Left lung (tissue), 10 donors: Measurements from ENCODE around the gene PGBD5. TPM values are rescaled to one million over a fixed set of nuclear protein-coding genes. Genes with fewer than 3 reads are reported as not detected.

Experiments used
- ATAC-seq: fragments of 200-7000 bp; cut with Tn5 transposase; one replicate; pipeline ENCODE4 v1.9.1; 2020; ENCODE audit warnings: moderate library complexity
- DNase-seq, 4 donors: peaks; one replicate each; pipeline ENCODE4 v3.0.0-alpha.2; 2013 to 2020
- H3K27ac ChIP-seq, 2 donors: fragments of 200-600 bp; sonication (generic) in 1 of 2; one replicate each; pipeline versions ENCODE4 v1.5.0 to v1.8.0; 2020 to 2021
- H3K27me3 ChIP-seq, 2 donors: fragments of 200-600 bp; sonication (generic) in 1 of 2; one replicate each; pipeline versions ENCODE4 v1.5.0 to v1.8.0; 2020 to 2021
- H3K36me3 ChIP-seq, 2 donors: fragments of 200-600 bp; sonication (generic) in 1 of 2; one replicate each; pipeline versions ENCODE4 v1.5.0 to v1.8.0; 2020 to 2021
- H3K4me1 ChIP-seq, 2 donors: fragments of 200-600 bp; one replicate each; pipeline ENCODE4 v1.8.0; 2021
- H3K4me3 ChIP-seq, 2 donors: fragments of 200-600 bp; sonication (generic) in 1 of 2; one replicate each; pipeline versions ENCODE4 v1.5.0 to v1.8.0; 2020 to 2021; ENCODE audit warnings: mild to moderate bottlenecking in 1 of 2
- H3K9me3 ChIP-seq, 2 donors: fragments of 200-600 bp; sonication (generic) in 1 of 2; one replicate each; pipeline versions ENCODE4 v1.5.0 to v1.8.0; 2020 to 2021
- CTCF ChIP-seq, 2 donors: fragments of 200-600 bp; sonication (generic) in 1 of 2; IDR thresholded peaks; one replicate each; pipeline versions ENCODE4 v1.5.0 to v1.8.0; 2021; ENCODE audit warnings: antibody characterized with exemption in 2 of 2
- intact Hi-C, 2 donors: fragments of 100-400 bp; cut with DNase I; formaldehyde crosslinking; loops; one replicate each; pipeline versions ENCODE4 v1.11.2 to v1.14.2; 2022
- polyA plus RNA-seq, 6 donors: library from polyadenylated mRNA; unstranded; fragments of 120-200 nt; gene quantifications; one replicate each; pipeline ENCODE4 v1.2.1, GENCODE V29; 2013; ENCODE audit not compliant: insufficient read length in 6 of 6
- total RNA-seq, 2 donors: library from RNA; stranded (reverse); fragmentation: NEBNext Ultra II Directional; extraction: Animal tissue kit (Norgen Biotek cat#: 25700); gene quantifications; one replicate each; pipeline ENCODE4 v1.2.1, GENCODE V29; 2021
- donor health status: DM: no; HTN: yes; CAD: no.
- donor health status: DM: no; HTN: no; CAD: no.

Gene PGBD5
- total and polyA plus RNA-seq, 8 donors, result 2.3 to 10.1 (median 4.8) TPM

DNA sequence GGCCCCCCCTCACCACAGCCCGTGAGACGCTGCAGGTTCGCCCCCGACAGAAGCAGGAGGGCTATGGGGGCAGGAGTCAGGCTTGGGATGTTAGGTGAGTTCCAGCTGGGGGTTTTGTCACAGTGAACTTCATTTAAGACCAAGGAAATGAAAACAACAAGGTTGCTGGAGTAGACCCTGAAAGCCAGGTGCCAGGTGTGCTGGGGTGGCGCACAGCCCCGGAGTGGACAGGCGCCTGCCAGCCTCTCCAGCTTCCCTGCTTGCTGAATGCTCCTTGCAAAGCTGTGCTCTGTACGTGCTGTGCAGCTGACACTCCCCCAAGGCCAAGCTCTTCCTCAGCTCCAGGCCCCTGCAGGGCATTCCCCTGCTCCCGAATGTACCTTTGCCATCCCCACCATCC is 102.4 kb downstream of the PGBD5 start:
- no peaks in the 10 kb centered on the region for H3K27me3 ChIP-seq
- intact Hi-C loops, result no loop called here
- no peaks in the 10 kb centered on the region for H3K4me1 ChIP-seq
- DNase-seq (no peak), ATAC-seq (no peak)
- no peaks in the 10 kb centered on the region for H3K36me3 ChIP-seq
- H3K27ac ChIP-seq, result no peak overlapping the region
- H3K4me3 ChIP-seq, result no peak overlapping the region
- TF ChIP-seq CTCF (IDR thresholded peaks at IDR 0.05), result no peak
- H3K9me3 ChIP-seq, result no peaks in the 10 kb centered on the region

DNA sequence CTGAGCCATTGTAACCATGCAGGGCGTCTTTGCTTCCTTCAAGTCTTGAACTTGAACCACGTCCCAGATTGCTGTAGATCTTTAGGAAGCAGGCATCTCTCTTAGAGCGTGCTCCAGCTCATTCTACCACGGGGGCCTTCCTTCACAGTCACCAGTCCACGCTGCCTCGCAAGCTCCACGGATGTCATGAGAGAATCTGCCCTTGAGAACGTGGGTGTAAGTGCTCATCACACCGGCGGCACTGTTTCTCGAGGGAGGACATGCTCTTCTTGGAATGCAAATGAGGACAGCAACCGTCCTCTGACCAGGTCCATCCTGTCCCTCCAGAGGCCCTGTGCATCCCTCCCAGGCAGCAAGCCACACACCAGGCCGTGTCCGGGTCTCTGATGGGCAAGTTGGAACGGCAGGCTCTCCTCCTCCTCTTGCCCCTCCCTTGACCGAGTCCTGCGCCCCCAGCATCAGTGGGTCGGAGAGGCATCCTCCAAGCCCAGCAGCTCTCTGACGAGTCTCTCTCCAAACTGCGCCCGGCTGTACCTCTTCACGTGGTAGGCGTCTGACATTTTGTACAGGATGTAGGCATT is 103.1 kb downstream of the PGBD5 start:
- TF ChIP-seq CTCF (IDR thresholded peaks at IDR 0.05), result no peak
- intact Hi-C loops, result no loop called here
- Histone ChIP-seq H3K4me1 (no peaks in the 10 kb centered on the region), H3K27me3 (peaks cover 0 to 1% of the 10 kb centered on the region in 2 donors), H3K9me3 (no peaks in the 10 kb centered on the region), H3K4me3 (no peak overlapping the region), H3K36me3 (no peaks in the 10 kb centered on the region), H3K27ac (no peak overlapping the region)
- no peak for DNase-seq
- ATAC-seq, result no peak

- DNase-seq (no peak), ATAC-seq (no peak)
- intact Hi-C loops, result no loop called here
- no peaks in the 10 kb centered on the region for H3K9me3 ChIP-seq
- H3K27me3 ChIP-seq, result peaks cover 0 to 8% of the 10 kb centered on the region in 2 donors
- H3K27ac ChIP-seq, result no peak overlapping the region
- no peak for TF ChIP-seq CTCF (IDR thresholded peaks at IDR 0.05)
- H3K4me3 ChIP-seq, result no peak overlapping the region
- no peaks in the 10 kb centered on the region for H3K4me1 ChIP-seq
- H3K36me3 ChIP-seq, result no peaks in the 10 kb centered on the region
Observed at GRCh38 chr1:230322421-230322756, 103.7 kb downstream of the PGBD5 start.

- H3K27ac ChIP-seq, result no peak overlapping the region
- H3K27me3 ChIP-seq, result peaks cover 0 to 13% of the 10 kb centered on the region in 2 donors
- H3K4me3 ChIP-seq, result no peak overlapping the region
- no peak for DNase-seq
- ATAC-seq, result no peak
- H3K4me1 ChIP-seq, result no peaks in the 10 kb centered on the region
- no peaks in the 10 kb centered on the region for H3K36me3 ChIP-seq
- H3K9me3 ChIP-seq, result no peaks in the 10 kb centered on the region
- TF ChIP-seq CTCF (IDR thresholded peaks at IDR 0.05), result no peak
- intact Hi-C loops, result no loop called here
Observed at GRCh38 chr1:230321741-230322420, 104.3 kb downstream of the PGBD5 start.

DNA sequence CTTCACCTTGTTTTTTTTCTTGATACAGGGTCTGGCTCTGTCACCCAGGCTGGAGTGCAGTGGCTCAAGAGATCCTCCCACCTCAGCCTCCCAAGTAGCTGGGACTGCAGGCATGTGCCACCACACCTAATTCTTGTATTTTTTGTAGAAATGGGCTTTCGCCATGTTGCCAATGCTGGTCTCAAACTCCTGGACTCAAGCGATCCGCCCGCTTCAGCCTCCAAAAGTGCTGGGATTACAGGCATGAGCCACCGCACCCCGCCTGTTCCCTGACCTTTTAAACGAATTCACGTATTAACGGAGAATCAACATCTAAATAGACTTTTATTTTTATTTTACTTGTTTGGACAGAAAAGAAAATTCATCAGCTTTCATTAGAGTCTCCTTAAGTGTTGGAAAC is 104.8 kb downstream of the PGBD5 start:
- Histone ChIP-seq H3K27me3 (peaks cover 0 to 18% of the 10 kb centered on the region in 2 donors), H3K9me3 (no peaks in the 10 kb centered on the region), H3K36me3 (no peaks in the 10 kb centered on the region), H3K4me3 (no peak overlapping the region), H3K27ac (no peak overlapping the region), H3K4me1 (no peaks in the 10 kb centered on the region)
- intact Hi-C loops, result no loop called here
- DNase-seq, result no peak
- no peak for TF ChIP-seq CTCF (IDR thresholded peaks at IDR 0.05)
- ATAC-seq, result no peak
